HepG2 (cell line): Measurements from ENCODE around the gene OBI1. TPM values are rescaled to one million over a fixed set of nuclear protein-coding genes. Genes with fewer than 3 reads are reported as not detected.

Experiments used
- ATAC-seq: fragments of 200-7000 bp; cut with Tn5 transposase; 3 replicates; pipeline ENCODE4 v1.9.1; 2020; ENCODE audit warnings: mild to moderate bottlenecking, moderate library complexity
- BruUV-seq: library from RNA; stranded (reverse); fragments of 400-500 nt; replicated peaks from 2 replicates; lab custom pipeline; 2021; lab: Mats Ljungman, UMichigan
- CTCF ChIA-PET: fragments of 300-600 bp; formaldehyde crosslinking; extraction: SDS; loops from one replicate; lab custom pipeline; 2021; ENCODE audit warnings: low total read pairs, inconsistent platforms, low intra/inter-chr PET ratio; lab: Yijun Ruan, JAX
- POLR2A ChIA-PET: fragments of 350-600 bp; sonication (Branson Sonifier 250); formaldehyde crosslinking; loops from one replicate; lab custom pipeline; 2020; ENCODE audit warnings: antibody characterized with exemption, inconsistent platforms; lab: Yijun Ruan, JAX
- DNase-seq: peaks from one replicate; pipeline ENCODE4 v3.0.0-alpha.2; 2015; ENCODE audit warnings: low spot score
- FAIRE-seq: peaks from 3 replicates; lab custom pipeline; 2011; peaks lifted over from hg19 to GRCh38; lab: Jason Lieb, UNC
- H2AFZ ChIP-seq: one replicate; pipeline ENCODE4 v1.6.1; 2011; ENCODE audit warnings: low read length, inconsistent platforms
- H3K27ac ChIP-seq: fragments of 300-600 bp; 3 replicates; pipeline ENCODE4 v1.8.0; 2011; ENCODE audit warnings: mixed run types, mild to moderate bottlenecking, mixed read lengths, low read length, inconsistent platforms; ENCODE audit not compliant: insufficient read depth; ENCODE audit errors: extremely low read length
- H3K27me3 ChIP-seq, 2 experiments: fragments of 200-600 bp in 1 of 2; 2 replicates in 1 of 2; 3 replicates in 1 of 2; pipeline versions ENCODE4 v1.6.0 to v1.8.0; 2011; ENCODE audit warnings: low read length in 2 of 2, mild to moderate bottlenecking in 2 of 2, moderate library complexity in 2 of 2, inconsistent platforms in 1 of 2; ENCODE audit not compliant: insufficient read depth in 2 of 2, control insufficient read depth in 1 of 2
- H3K36me3 ChIP-seq, 2 experiments: fragments of 200-600 bp in 1 of 2; replicated peaks in 1 of 2; 2 replicates in 1 of 2; 3 replicates in 1 of 2; pipeline versions ENCODE4 v1.5.1 to v1.8.0; 2011; ENCODE audit warnings: low read length in 2 of 2, inconsistent platforms in 1 of 2; ENCODE audit not compliant: insufficient read depth in 2 of 2, control insufficient read depth in 1 of 2
- H3K4me1 ChIP-seq: 2 replicates; pipeline ENCODE4 v1.5.1; 2012; ENCODE audit warnings: low read length, inconsistent platforms; ENCODE audit not compliant: insufficient read depth
- H3K4me2 ChIP-seq: 2 replicates; pipeline ENCODE4 v1.6.0; 2011; ENCODE audit warnings: low read depth, low read length, inconsistent platforms
- H3K4me3 ChIP-seq, 3 experiments: fragments of 200-600 bp in 1 of 3; sonication (generic), shearing (Covaris generic) in 1 of 3; replicated peaks in 1 of 3; 2 replicates each; pipeline ENCODE4 v1.5.1; 2011 to 2016; ENCODE audit warnings: low read length in 3 of 3, inconsistent platforms in 2 of 3, low read depth in 2 of 3, mild to moderate bottlenecking in 2 of 3, control low read depth in 1 of 3, mixed read lengths in 1 of 3; ENCODE audit not compliant: insufficient read depth in 1 of 3
- H3K79me2 ChIP-seq: one replicate; pipeline ENCODE4 v1.6.1; 2011; ENCODE audit warnings: low read length, inconsistent platforms; ENCODE audit not compliant: insufficient read depth
- H3K9ac ChIP-seq: 2 replicates; pipeline ENCODE4 v1.6.0; 2011; ENCODE audit warnings: mild to moderate bottlenecking, low read depth, low read length, inconsistent platforms; ENCODE audit not compliant: insufficient read depth
- H3K9me3 ChIP-seq: 2 replicates; pipeline ENCODE4 v1.5.1; 2012; ENCODE audit warnings: mild to moderate bottlenecking, low read length
- H4K20me1 ChIP-seq: 2 replicates; pipeline ENCODE4 v1.6.0; 2011; ENCODE audit warnings: inconsistent platforms, mild to moderate bottlenecking, low read length, moderate library complexity; ENCODE audit not compliant: insufficient read depth
- CBX2 ChIP-seq, 2 experiments: fragments of 200-600 bp in 1 of 2; sonication (generic); formaldehyde crosslinking in 1 of 2; IDR thresholded peaks; 2 replicates each; pipeline versions ENCODE4 v1.7.0 to v1.8.1; 2018 to 2022; ENCODE audit warnings: low read depth in 2 of 2, low read length in 1 of 2, mild to moderate bottlenecking in 1 of 2, missing genetic modification reagents in 1 of 2
- RBM39 ChIP-seq: fragments of 200-400 bp; formaldehyde crosslinking; IDR thresholded peaks from one replicate; pipeline ENCODE4 v1.6.1; 2018; ENCODE audit warnings: antibody characterized with exemption, mild to moderate bottlenecking, low read depth, low read length; ENCODE audit not compliant: poor library complexity, severe bottlenecking
- ZBTB8A ChIP-seq: sonication (generic); formaldehyde crosslinking; IDR thresholded peaks from 2 replicates; pipeline ENCODE4 v1.4.0; 2020; ENCODE audit warnings: mild to moderate bottlenecking, low read depth, missing genetic modification reagents, borderline replicate concordance
- ZNF501 ChIP-seq: sonication (generic); formaldehyde crosslinking; IDR thresholded peaks from 2 replicates; pipeline ENCODE4 v1.5.1; 2020; ENCODE audit warnings: mild to moderate bottlenecking, moderate library complexity, missing genetic modification reagents
- WGBS: methylation state at CpG from one replicate; pipeline ENCODE4 v1.1.6; 2017; ENCODE audit warnings: low lambda C conversion rate; 5-methylcytosine and 5-hydroxymethylcytosine counted together
- in situ Hi-C: cut with HindIII; loops from 2 replicates; pipeline ENCODE4 v1.10.0; 2017; ENCODE audit warnings: low pct_unique_long_range_greater_than_20kb; ENCODE audit not compliant: extremely low pct_ligation_motif_present
- intact Hi-C: fragments of 100-400 bp; cut with micrococcal nuclease; formaldehyde crosslinking; loops from one replicate; pipeline ENCODE4 v1.10.0; 2022; ENCODE audit not compliant: unreplicated experiment
- polyA plus RNA-seq, 8 experiments: library from polyadenylated mRNA; depleted of rRNA in 3 of 8; stranded (reverse) in 7 of 8; unstranded in 1 of 8; fragments of >200 nt; fragmentation: Illumina TruSeq in 4 of 8; extraction: Trizol in 4 of 8; gene quantifications; 2 replicates each; pipeline versions ENCODE4 v1.2.1 to v1.2.3, GENCODE V29; 2011 to 2016; ENCODE audit warnings: low read depth in 4 of 8, missing spikeins in 1 of 8, mixed read lengths in 1 of 8; ENCODE audit not compliant: insufficient read depth in 1 of 8
- total RNA-seq, 5 experiments: library from RNA; depleted of rRNA; stranded (reverse); fragments of >200 nt; fragmentation: Illumina TruSeq; extraction: Trizol; gene quantifications; 2 replicates each; pipeline ENCODE4 v1.2.3, GENCODE V29; 2016; ENCODE audit warnings: low read depth in 1 of 5
- TF ChIP-seq, protein P1 (sequence below): sonication (generic); formaldehyde crosslinking; IDR thresholded peaks from 2 replicates; pipeline ENCODE4 v1.4.0; 2020; ENCODE audit warnings: missing genetic modification reagents, low read depth, mild to moderate bottlenecking, borderline replicate concordance
- TF ChIP-seq, protein P2 (sequence below): sonication (generic); formaldehyde crosslinking; IDR thresholded peaks from 2 replicates; pipeline ENCODE4 v1.5.0; 2020; ENCODE audit warnings: mild to moderate bottlenecking, missing genetic modification reagents

Gene OBI1
- total and polyA plus RNA-seq, 2 of the 13 experiments (the other 11 are each of a cell fraction or from before 2014, with no cell fraction given), result 7.8 to 23.5 TPM

DNA sequence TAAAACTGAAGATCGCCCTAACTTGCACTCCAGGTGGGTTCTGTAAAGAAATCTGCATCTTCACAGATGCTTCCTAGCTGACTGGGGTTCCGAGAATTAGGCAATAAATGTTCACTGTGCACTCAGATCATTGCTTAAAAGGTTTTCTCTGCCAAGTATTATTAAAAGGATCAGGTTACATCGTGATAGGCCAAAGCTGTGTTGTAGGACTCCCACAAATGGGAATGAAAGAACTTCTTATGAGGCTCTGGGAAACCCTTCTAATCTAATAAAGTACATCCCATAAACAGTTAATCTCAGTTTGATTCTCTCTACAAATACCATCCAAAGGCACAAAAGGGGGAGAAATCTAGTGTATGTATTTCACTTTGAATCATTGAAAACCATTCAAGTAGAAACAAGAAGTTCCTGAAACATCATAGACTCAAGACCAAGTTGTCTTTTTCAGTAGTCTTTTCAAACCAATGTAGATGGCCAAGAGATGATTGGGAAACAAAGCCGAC, 48.5 kb downstream of the OBI1 start:
- Histone ChIP-seq H3K9me3 (no peaks in the 10 kb centered on the region), H4K20me1 (no peaks in the 10 kb centered on the region; the same call in 1 of the 2 replicates), H3K27ac (no peak overlapping the region), H3K27me3 (peaks cover 3 to 50% of the 10 kb centered on the region in 2 experiments), H3K36me3 (peaks cover 0 to 10% of the 10 kb centered on the region in 2 experiments; a peak in 2 of 5 replicates), H3K4me1 (peaks cover 18% of the 10 kb centered on the region; the same call in 1 of the 2 replicates), H3K4me3 (no peak overlapping the region), H2AFZ (no peak overlapping the region), H3K79me2 (no peaks in the 10 kb centered on the region), H3K9ac (no peak overlapping the region), H3K4me2 (no peak overlapping the region)
- POLR2A ChIA-PET, result no interaction called here
- in situ Hi-C loops, result no loop called here
- ATAC-seq (no peak), FAIRE-seq (no peak), DNase-seq (no peak)
- TF ChIP-seq CBX2 (IDR thresholded peaks at IDR 0.05; ENCODE audit: low read depth, low read length) (0 out of 2 replicates have a peak, but pooled peaks have one; percentile 61), CBX2 (CRISPR knock-in tag; IDR thresholded peaks at IDR 0.05; ENCODE audit: low read depth) (no peak), ZBTB8A (CRISPR knock-in tag) (no peak), ZNF501 (CRISPR knock-in tag) (no peak)
- TF ChIP-seq, protein P1, sequence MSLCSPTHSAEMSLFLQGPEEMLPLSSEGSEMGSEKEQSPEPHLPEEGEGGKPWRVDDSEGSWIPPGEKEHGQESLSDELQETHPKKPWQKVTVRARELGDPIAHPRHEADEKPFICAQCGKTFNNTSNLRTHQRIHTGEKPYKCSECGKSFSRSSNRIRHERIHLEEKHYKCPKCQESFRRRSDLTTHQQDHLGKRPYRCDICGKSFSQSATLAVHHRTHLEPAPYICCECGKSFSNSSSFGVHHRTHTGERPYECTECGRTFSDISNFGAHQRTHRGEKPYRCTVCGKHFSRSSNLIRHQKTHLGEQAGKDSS (CRISPR knock-in tag), result no peak
- intact Hi-C loops, result no loop called here
- WGBS, result 29% methylated on average over 4 of the region's 4 CpGs
- no TSS peak for BruUV-seq
- CTCF ChIA-PET, result no interaction called here

GRCh38 chr13:78609464-78610205, 49.3 kb downstream of the OBI1 start:
- no peak overlapping the region for H3K9ac ChIP-seq
- peaks cover 3 to 55% of the 10 kb centered on the region in 2 experiments for H3K27me3 ChIP-seq

More at GRCh38 chr13:78609464-78610205, 49.3 kb downstream of the OBI1 start:
- peak overlapping the region; percentile 88 for H3K4me2 ChIP-seq
- no peaks in the 10 kb centered on the region for H3K79me2 ChIP-seq
- no peak overlapping the region for H2AFZ ChIP-seq
- H3K4me1 ChIP-seq, result peaks cover 25% of the 10 kb centered on the region
- TF ChIP-seq, protein P2, sequence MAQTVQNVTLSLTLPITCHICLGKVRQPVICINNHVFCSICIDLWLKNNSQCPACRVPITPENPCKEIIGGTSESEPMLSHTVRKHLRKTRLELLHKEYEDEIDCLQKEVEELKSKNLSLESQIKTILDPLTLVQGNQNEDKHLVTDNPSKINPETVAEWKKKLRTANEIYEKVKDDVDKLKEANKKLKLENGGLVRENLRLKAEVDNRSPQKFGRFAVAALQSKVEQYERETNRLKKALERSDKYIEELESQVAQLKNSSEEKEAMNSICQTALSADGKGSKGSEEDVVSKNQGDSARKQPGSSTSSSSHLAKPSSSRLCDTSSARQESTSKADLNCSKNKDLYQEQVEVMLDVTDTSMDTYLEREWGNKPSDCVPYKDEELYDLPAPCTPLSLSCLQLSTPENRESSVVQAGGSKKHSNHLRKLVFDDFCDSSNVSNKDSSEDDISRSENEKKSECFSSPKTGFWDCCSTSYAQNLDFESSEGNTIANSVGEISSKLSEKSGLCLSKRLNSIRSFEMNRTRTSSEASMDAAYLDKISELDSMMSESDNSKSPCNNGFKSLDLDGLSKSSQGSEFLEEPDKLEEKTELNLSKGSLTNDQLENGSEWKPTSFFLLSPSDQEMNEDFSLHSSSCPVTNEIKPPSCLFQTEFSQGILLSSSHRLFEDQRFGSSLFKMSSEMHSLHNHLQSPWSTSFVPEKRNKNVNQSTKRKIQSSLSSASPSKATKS (CRISPR knock-in tag), result no peak
- TF ChIP-seq RBM39, result peak; percentile 23
- FAIRE-seq (no peak), DNase-seq (no peak), ATAC-seq (peak; percentile 65)
- H3K36me3 ChIP-seq, result peaks cover 0 to 5% of the 10 kb centered on the region in 2 experiments; a peak in 2 of 5 replicates
- no peaks in the 10 kb centered on the region for H3K9me3 ChIP-seq
- H4K20me1 ChIP-seq, result no peaks in the 10 kb centered on the region; the same call in 1 of the 2 replicates
- no peak overlapping the region for H3K27ac ChIP-seq
- in situ Hi-C loops, result no loop called here
- ChIA-PET CTCF (no interaction called here), POLR2A (no interaction called here)
- 70% methylated on average over 7 of the region's 33 CpGs for WGBS
- intact Hi-C loops, result loop anchor here (2.0 kb wide), 1 partner anchor 37 kb away; no protein-coding TSS in a partner anchor
- peak overlapping the region; percentile 58 to 73 (median 69) for H3K4me3 ChIP-seq
- no TSS peak for BruUV-seq
